GM12801 (cell line): Measurements from ENCODE around the gene ROBO3.

Source experiments
- CTCF ChIP-seq: IDR thresholded peaks from one replicate; pipeline ENCODE4 v1.5.1; 2011; ENCODE audit warnings: control low read depth; ENCODE audit not compliant: insufficient read length; ENCODE audit errors: extremely low read depth

The ROBO3 gene

GRCh38 chr11:124844664-124845079 lies 20.6 kb upstream of the ROBO3 start:
- TF ChIP-seq CTCF, result no peak

GRCh38 chr11:124846070-124846673 lies 19.1 kb upstream of the ROBO3 start:
- no peak for TF ChIP-seq CTCF

GRCh38 chr11:124859171-124859570 lies 6.1 kb upstream of the ROBO3 start:
- no peak for TF ChIP-seq CTCF

- no peak for TF ChIP-seq CTCF
Measured at GRCh38 chr11:124861670-124862069, 3.6 kb upstream of the ROBO3 start.

- TF ChIP-seq CTCF, result no peak
Measured at GRCh38 chr11:124863137-124863825, 2.0 kb upstream of the ROBO3 start.

- TF ChIP-seq CTCF, result no peak
Measured at GRCh38 chr11:124863826-124864165, 1.4 kb upstream of the ROBO3 start.

GRCh38 chr11:124864176-124864891 lies 898 bp upstream of the ROBO3 start:
- no peak for TF ChIP-seq CTCF
